22Rv1 (cell line): ENCODE results near the gene LGR5.

Experiments used
- ZFX ChIP-seq: fragments of 450-650 bp; IDR thresholded peaks from 2 replicates; pipeline ENCODE4 v1.6.1; 2017; ENCODE audit warnings: antibody characterized with exemption, borderline replicate concordance
- TF ChIP-seq, protein P1 (sequence below): fragments of 450-650 bp; IDR thresholded peaks from 2 replicates; pipeline ENCODE4 v1.5.1; 2017; ENCODE audit warnings: mild to moderate bottlenecking

DNA sequence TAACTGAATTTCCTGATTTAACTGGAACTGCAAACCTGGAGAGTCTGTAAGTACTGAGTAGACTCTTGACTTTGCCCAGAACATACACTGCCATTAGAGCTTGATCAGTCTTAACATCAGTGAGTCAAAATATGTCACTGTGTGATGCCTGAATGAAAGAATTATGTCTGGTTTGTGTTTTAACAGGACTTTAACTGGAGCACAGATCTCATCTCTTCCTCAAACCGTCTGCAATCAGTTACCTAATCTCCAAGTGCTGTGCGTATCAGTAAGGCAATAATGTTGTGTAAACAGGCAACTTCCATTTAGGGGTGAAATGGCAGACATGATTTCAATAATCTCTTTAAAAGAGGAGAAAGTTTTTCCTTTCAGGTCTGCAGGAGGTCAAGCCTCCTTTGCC is 127.1 kb downstream of the LGR5 start:
- TF ChIP-seq, protein P1, sequence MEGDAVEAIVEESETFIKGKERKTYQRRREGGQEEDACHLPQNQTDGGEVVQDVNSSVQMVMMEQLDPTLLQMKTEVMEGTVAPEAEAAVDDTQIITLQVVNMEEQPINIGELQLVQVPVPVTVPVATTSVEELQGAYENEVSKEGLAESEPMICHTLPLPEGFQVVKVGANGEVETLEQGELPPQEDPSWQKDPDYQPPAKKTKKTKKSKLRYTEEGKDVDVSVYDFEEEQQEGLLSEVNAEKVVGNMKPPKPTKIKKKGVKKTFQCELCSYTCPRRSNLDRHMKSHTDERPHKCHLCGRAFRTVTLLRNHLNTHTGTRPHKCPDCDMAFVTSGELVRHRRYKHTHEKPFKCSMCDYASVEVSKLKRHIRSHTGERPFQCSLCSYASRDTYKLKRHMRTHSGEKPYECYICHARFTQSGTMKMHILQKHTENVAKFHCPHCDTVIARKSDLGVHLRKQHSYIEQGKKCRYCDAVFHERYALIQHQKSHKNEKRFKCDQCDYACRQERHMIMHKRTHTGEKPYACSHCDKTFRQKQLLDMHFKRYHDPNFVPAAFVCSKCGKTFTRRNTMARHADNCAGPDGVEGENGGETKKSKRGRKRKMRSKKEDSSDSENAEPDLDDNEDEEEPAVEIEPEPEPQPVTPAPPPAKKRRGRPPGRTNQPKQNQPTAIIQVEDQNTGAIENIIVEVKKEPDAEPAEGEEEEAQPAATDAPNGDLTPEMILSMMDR: no peak
- no peak for TF ChIP-seq ZFX
